HepG2 (cell line): ENCODE results near the gene CORO7. TPM values are rescaled to one million over a fixed set of nuclear protein-coding genes. Genes with fewer than 3 reads are reported as not detected.

Experiments
- CC2D1A ChIP-seq: sonication (generic); formaldehyde crosslinking; IDR thresholded peaks from 2 replicates; pipeline ENCODE4 v1.8.1; 2023; ENCODE audit warnings: mild to moderate bottlenecking, missing genetic modification reagents
- DR1 ChIP-seq: sonication (generic); formaldehyde crosslinking; IDR thresholded peaks from 2 replicates; pipeline ENCODE4 v1.8.0; 2021; ENCODE audit warnings: mild to moderate bottlenecking, missing genetic modification reagents, inconsistent platforms
- DZIP1 ChIP-seq: sonication (generic); formaldehyde crosslinking; IDR thresholded peaks from 2 replicates; pipeline ENCODE4 v1.5.0; 2020; ENCODE audit warnings: mild to moderate bottlenecking, missing genetic modification reagents
- EZH2 ChIP-seq: conservative IDR thresholded peaks from 2 replicates; pipeline ENCODE4 v1.6.1; 2012; ENCODE audit warnings: mild to moderate bottlenecking, low read depth, low read length, moderate library complexity
- KAT8 ChIP-seq: IDR thresholded peaks from 2 replicates; pipeline ENCODE4 v1.6.1; 2016; ENCODE audit warnings: missing genetic modification reagents, missing compliant biosample characterization
- MED1 ChIP-seq: sonication (generic); formaldehyde crosslinking; IDR thresholded peaks from 2 replicates; pipeline ENCODE4 v1.4.0; 2020; ENCODE audit warnings: missing genetic modification reagents
- MEIS2 ChIP-seq: sonication (generic); formaldehyde crosslinking; IDR thresholded peaks from 2 replicates; pipeline ENCODE4 v1.9.0; 2021; ENCODE audit warnings: mild to moderate bottlenecking, missing genetic modification reagents
- REXO4 ChIP-seq: sonication (generic); formaldehyde crosslinking; IDR thresholded peaks from 2 replicates; pipeline ENCODE4 v1.8.0; 2022; ENCODE audit warnings: missing genetic modification reagents, mild to moderate bottlenecking, borderline replicate concordance
- SMC3 ChIP-seq: IDR thresholded peaks from 2 replicates; pipeline ENCODE4 v1.6.1; 2011; ENCODE audit warnings: low read length, improper control_type of control experiment
- SP4 ChIP-seq: sonication (generic); formaldehyde crosslinking; IDR thresholded peaks from 2 replicates; pipeline ENCODE4 v1.8.1; 2023; ENCODE audit warnings: mild to moderate bottlenecking, missing genetic modification reagents
- YEATS2 ChIP-seq: sonication (generic); formaldehyde crosslinking; IDR thresholded peaks from 2 replicates; pipeline ENCODE4 v1.4.0; 2020; ENCODE audit warnings: missing genetic modification reagents, borderline replicate concordance
- ZBTB20 ChIP-seq: sonication (generic); formaldehyde crosslinking; IDR thresholded peaks from 2 replicates; pipeline ENCODE4 v1.8.1; 2023; ENCODE audit warnings: missing genetic modification reagents, low read depth, mild to moderate bottlenecking, borderline replicate concordance
- ZGPAT ChIP-seq: IDR thresholded peaks from 2 replicates; pipeline ENCODE4 v1.6.1; 2016; ENCODE audit warnings: mild to moderate bottlenecking
- ZNF280B ChIP-seq: sonication (generic); formaldehyde crosslinking; IDR thresholded peaks from 2 replicates; pipeline ENCODE4 v1.5.0; 2020; ENCODE audit warnings: missing genetic modification reagents, mild to moderate bottlenecking, borderline replicate concordance
- ZNF383 ChIP-seq: sonication (generic); formaldehyde crosslinking; IDR thresholded peaks from 2 replicates; pipeline ENCODE4 v1.4.0; 2020; ENCODE audit warnings: missing genetic modification reagents, mild to moderate bottlenecking, borderline replicate concordance
- ZNF451 ChIP-seq: sonication (generic); formaldehyde crosslinking; IDR thresholded peaks from 2 replicates; pipeline ENCODE4 v1.5.0; 2020; ENCODE audit warnings: mild to moderate bottlenecking, missing genetic modification reagents
- ZNF570 ChIP-seq: sonication (generic); formaldehyde crosslinking; IDR thresholded peaks from 2 replicates; pipeline ENCODE4 v1.4.0; 2020; ENCODE audit warnings: mild to moderate bottlenecking, missing genetic modification reagents, borderline replicate concordance
- ZNF580 ChIP-seq: IDR thresholded peaks from 2 replicates; pipeline ENCODE4 v1.6.1; 2016; ENCODE audit warnings: low read depth, borderline replicate concordance
- ZNF678 ChIP-seq: sonication (generic); formaldehyde crosslinking; IDR thresholded peaks from 2 replicates; pipeline ENCODE4 v1.4.0; 2020; ENCODE audit warnings: mild to moderate bottlenecking, missing genetic modification reagents
- ZXDC ChIP-seq: sonication (generic); formaldehyde crosslinking; IDR thresholded peaks from 2 replicates; pipeline ENCODE4 v1.5.0; 2020; ENCODE audit warnings: mild to moderate bottlenecking, missing genetic modification reagents
- polyA plus RNA-seq, 8 experiments: library from polyadenylated mRNA; depleted of rRNA in 3 of 8; stranded (reverse) in 7 of 8; unstranded in 1 of 8; fragments of >200 nt; fragmentation: Illumina TruSeq in 4 of 8; extraction: Trizol in 4 of 8; gene quantifications; 2 replicates each; pipeline versions ENCODE4 v1.2.1 to v1.2.3, GENCODE V29; 2011 to 2016; ENCODE audit warnings: low read depth in 4 of 8, missing spikeins in 1 of 8, mixed read lengths in 1 of 8; ENCODE audit not compliant: insufficient read depth in 1 of 8
- total RNA-seq, 5 experiments: library from RNA; depleted of rRNA; stranded (reverse); fragments of >200 nt; fragmentation: Illumina TruSeq; extraction: Trizol; gene quantifications; 2 replicates each; pipeline ENCODE4 v1.2.3, GENCODE V29; 2016; ENCODE audit warnings: low read depth in 1 of 5

Gene CORO7
- total and polyA plus RNA-seq, 2 of the 13 experiments (the other 11 are each of a cell fraction or from before 2014, with no cell fraction given): 9.9 to 14.3 TPM

GRCh38 chr16:4350787-4351659 lies 65.4 kb downstream of the CORO7 start, which contains the start of gene PAM16 (continued):
- 0 out of 2 replicates have a peak, but pooled peaks have one; percentile 64 for TF ChIP-seq ZXDC (CRISPR knock-in tag)
- peak; percentile 26; the same call in 1 of the 2 replicates for TF ChIP-seq ZGPAT (CRISPR knock-in tag)
- TF ChIP-seq ZNF451 (CRISPR knock-in tag): peak; percentile 38; the same call in 1 of the 2 replicates
- no peak for TF ChIP-seq ZNF570 (CRISPR knock-in tag)
- TF ChIP-seq KAT8 (CRISPR knock-in tag): peak; percentile 72; the same call in 1 of the 2 replicates
- no peak for TF ChIP-seq SP4 (CRISPR knock-in tag)
- TF ChIP-seq CC2D1A (CRISPR knock-in tag): no peak
- TF ChIP-seq REXO4: no peak
- TF ChIP-seq EZH2: no peak
- peak; percentile 5; the same call in 1 of the 2 replicates for TF ChIP-seq ZBTB20 (CRISPR knock-in tag)
- TF ChIP-seq ZNF280B (CRISPR knock-in tag): peak; percentile 74
- TF ChIP-seq MED1 (CRISPR knock-in tag): peak; percentile 11; the same call in 1 of the 2 replicates
- no peak for TF ChIP-seq ZNF678 (CRISPR knock-in tag)
- TF ChIP-seq DR1 (CRISPR knock-in tag): peak; percentile 33; the same call in 1 of the 2 replicates
- TF ChIP-seq SMC3: no peak
- TF ChIP-seq ZNF580 (CRISPR knock-in tag): no peak
- TF ChIP-seq MEIS2 (CRISPR knock-in tag): no peak
- no peak for TF ChIP-seq YEATS2
- TF ChIP-seq ZNF383 (CRISPR knock-in tag): no peak
- no peak for TF ChIP-seq DZIP1 (CRISPR knock-in tag)
